ENCODE results near the gene TNNT2. TPM values are rescaled to one million over a fixed set of nuclear protein-coding genes. Genes with fewer than 3 reads are reported as not detected.

The TNNT2 gene
- total and polyA plus RNA-seq, 2 of the 13 experiments (the other 11 are each of a cell fraction or from before 2014, with no cell fraction given) = 0.20 to 0.63 TPM

- TF ChIP-seq ZHX2 (IDR thresholded peaks at IDR 0.05; ENCODE audit: low read depth) (no peak), ZHX2 (CRISPR knock-in tag; IDR thresholded peaks at IDR 0.05; ENCODE audit: borderline replicate concordance) (no peak), ZNF572 (CRISPR knock-in tag; IDR thresholded peaks at IDR 0.05) (peak; percentile 48; the same call in 1 of the 2 replicates), SP4 (CRISPR knock-in tag; IDR thresholded peaks at IDR 0.05) (0 out of 2 replicates have a peak, but pooled peaks have one; percentile 48), FOXK1 (CRISPR knock-in tag; IDR thresholded peaks at IDR 0.05; ENCODE audit: borderline replicate concordance, low read depth) (peak; percentile 55; the same call in 1 of the 2 replicates), ZIK1 (CRISPR knock-in tag; IDR thresholded peaks at IDR 0.05; ENCODE audit: borderline replicate concordance, low read depth) (peak; percentile 56; the same call in 1 of the 2 replicates), ATF2 (CRISPR knock-in tag; IDR thresholded peaks at IDR 0.05) (0 out of 2 replicates have a peak, but pooled peaks have one; percentile 25), MEF2D (CRISPR knock-in tag; IDR thresholded peaks at IDR 0.05) (0 out of 2 replicates have a peak, but pooled peaks have one; percentile 15), TFDP1 (CRISPR knock-in tag; IDR thresholded peaks at IDR 0.05; ENCODE audit: borderline replicate concordance) (peak; percentile 38; the same call in 1 of the 2 replicates), PHF21A (CRISPR knock-in tag; IDR thresholded peaks at IDR 0.05) (peak; percentile 48; the same call in 1 of the 2 replicates)
These were observed 19.5 kb upstream of the TNNT2 start (continued) for GRCh38 chr1:201396861-201397464.
